ENCODE data around the gene CARD10. TPM values are rescaled to one million over a fixed set of nuclear protein-coding genes. Genes with fewer than 3 reads are reported as not detected.

The CARD10 gene
- total RNA-seq, 1 donor from 2014 or later = 5.7 TPM

DNA sequence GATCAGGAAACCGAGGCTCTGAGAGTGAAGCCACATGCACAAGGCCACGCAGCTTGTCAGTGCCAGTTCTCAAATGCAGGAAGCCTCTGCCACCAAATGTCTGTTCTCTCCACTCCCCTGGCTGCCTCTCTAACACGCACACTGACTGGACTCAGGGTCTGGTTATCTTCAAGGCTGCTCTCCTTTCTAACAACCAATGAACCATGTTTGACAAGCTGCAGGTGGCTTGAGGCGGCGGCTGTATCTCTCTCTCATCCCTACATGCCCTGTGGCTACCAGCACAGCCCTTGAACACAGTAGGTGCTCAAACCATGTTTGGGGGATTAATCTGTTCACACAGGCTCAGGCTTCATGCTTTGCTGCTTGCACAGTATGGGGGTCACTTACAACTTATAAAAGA lies 56.8 kb downstream of the CARD10 start:
- Histone ChIP-seq H3K9ac (ENCODE audit: low read depth in 1 of 3, low read length in 3 of 3) (no peak overlapping the region), H3K4me1 (ENCODE audit: control insufficient read depth in 3 of 3, insufficient read depth in 3 of 3, low read length in 3 of 3) (no peaks in the 10 kb centered on the region), H3K36me3 (ENCODE audit: control insufficient read depth in 3 of 3, insufficient read depth in 3 of 3, low read length in 3 of 3) (no peaks in the 10 kb centered on the region), H3K27me3 (ENCODE audit: control insufficient read depth in 3 of 3, insufficient read depth in 3 of 3, low read length in 3 of 3) (peaks cover 19 to 38% (median 19%) of the 10 kb centered on the region in 3 donors), H3K27ac (ENCODE audit: low read depth, low read length) (no peak overlapping the region), H3K4me3 (ENCODE audit: low read length in 3 of 3) (no peak overlapping the region), H3K9me3 (ENCODE audit: control insufficient read depth in 3 of 3, low read length in 3 of 3) (no peaks in the 10 kb centered on the region)

DNA sequence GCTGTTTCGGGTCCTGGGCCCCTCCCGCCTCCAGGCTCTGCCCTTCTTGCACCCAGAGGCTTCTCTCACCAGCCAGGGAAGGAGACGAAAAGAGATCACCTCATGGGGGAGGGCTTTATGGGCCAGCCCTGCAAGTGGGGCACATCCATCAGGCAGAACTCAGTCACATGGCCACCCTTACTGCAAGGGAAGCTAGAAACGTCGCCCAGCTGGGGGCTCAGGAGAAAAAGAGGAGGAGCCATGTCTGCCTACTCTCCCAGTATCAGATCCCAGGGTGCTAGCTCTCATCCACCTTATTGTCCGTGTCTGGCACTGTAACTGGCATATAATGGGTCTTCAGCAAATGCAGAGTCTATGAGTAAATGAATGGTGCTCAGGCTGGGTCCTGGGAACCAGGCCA lies 57.3 kb downstream of the CARD10 start:
- no peaks in the 10 kb centered on the region for H3K36me3 ChIP-seq (ENCODE audit: control insufficient read depth in 3 of 3, insufficient read depth in 3 of 3, low read length in 3 of 3)
- no peak overlapping the region for H3K4me3 ChIP-seq (ENCODE audit: low read length in 3 of 3)
- no peak overlapping the region for H3K27ac ChIP-seq (ENCODE audit: low read depth, low read length)
- H3K27me3 ChIP-seq (ENCODE audit: control insufficient read depth in 3 of 3, insufficient read depth in 3 of 3, low read length in 3 of 3) = peaks cover 17 to 38% (median 19%) of the 10 kb centered on the region in 3 donors
- no peaks in the 10 kb centered on the region for H3K9me3 ChIP-seq (ENCODE audit: control insufficient read depth in 3 of 3, low read length in 3 of 3)
- no peaks in the 10 kb centered on the region for H3K4me1 ChIP-seq (ENCODE audit: control insufficient read depth in 3 of 3, insufficient read depth in 3 of 3, low read length in 3 of 3)
- H3K9ac ChIP-seq (ENCODE audit: low read depth in 1 of 3, low read length in 3 of 3) = no peak overlapping the region

DNA sequence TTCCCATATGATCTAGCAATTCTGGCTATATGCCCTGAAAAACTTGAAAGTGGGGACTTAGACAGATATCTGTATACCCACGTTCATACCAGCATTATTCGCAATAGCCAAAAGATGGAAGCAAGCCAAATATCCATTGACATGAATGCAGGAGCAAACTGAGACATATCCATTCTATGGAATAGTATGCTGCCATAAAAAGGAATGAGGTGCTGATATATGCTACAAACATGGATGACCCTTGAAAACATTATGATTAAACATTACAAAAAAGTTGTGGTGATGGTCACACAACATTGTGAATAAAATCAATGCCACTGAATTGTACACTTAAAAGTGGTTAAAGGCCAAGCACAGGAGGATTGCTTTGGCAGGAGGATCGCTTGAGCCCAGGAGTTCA lies 58.5 kb downstream of the CARD10 start:
- Histone ChIP-seq H3K9me3 (ENCODE audit: control insufficient read depth in 3 of 3, low read length in 3 of 3) (no peaks in the 10 kb centered on the region), H3K27me3 (ENCODE audit: control insufficient read depth in 3 of 3, insufficient read depth in 3 of 3, low read length in 3 of 3) (peaks cover 24 to 43% (median 24%) of the 10 kb centered on the region in 3 donors), H3K9ac (ENCODE audit: low read depth in 1 of 3, low read length in 3 of 3) (no peak overlapping the region), H3K4me3 (ENCODE audit: low read length in 3 of 3) (no peak overlapping the region), H3K27ac (ENCODE audit: low read depth, low read length) (no peak overlapping the region), H3K36me3 (ENCODE audit: control insufficient read depth in 3 of 3, insufficient read depth in 3 of 3, low read length in 3 of 3) (no peaks in the 10 kb centered on the region), H3K4me1 (ENCODE audit: control insufficient read depth in 3 of 3, insufficient read depth in 3 of 3, low read length in 3 of 3) (no peaks in the 10 kb centered on the region)

DNA sequence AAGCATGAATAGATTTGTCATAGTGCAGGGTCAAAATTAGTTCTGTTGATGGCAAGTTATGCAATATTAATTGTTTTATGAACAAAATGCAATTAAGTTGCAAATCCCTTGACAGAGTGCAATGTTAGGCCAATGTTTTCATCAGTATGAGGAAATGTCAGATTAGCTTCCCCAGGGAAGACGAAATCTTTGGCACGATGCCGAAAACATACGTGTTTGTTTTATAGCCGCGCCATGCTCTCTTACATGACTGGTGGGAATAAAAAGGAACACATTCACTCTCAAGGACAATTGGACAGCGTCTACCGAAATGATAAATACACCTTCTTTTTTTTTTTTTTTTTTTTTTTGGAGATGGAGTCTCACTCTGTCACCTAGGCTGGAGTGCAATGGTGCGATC lies 60.0 kb downstream of the CARD10 start:
- Histone ChIP-seq H3K36me3 (ENCODE audit: control insufficient read depth in 3 of 3, insufficient read depth in 3 of 3, low read length in 3 of 3) (no peaks in the 10 kb centered on the region), H3K4me3 (ENCODE audit: low read length in 3 of 3) (no peak overlapping the region), H3K4me1 (ENCODE audit: control insufficient read depth in 3 of 3, insufficient read depth in 3 of 3, low read length in 3 of 3) (no peaks in the 10 kb centered on the region), H3K27me3 (ENCODE audit: control insufficient read depth in 3 of 3, insufficient read depth in 3 of 3, low read length in 3 of 3) (peaks cover 32 to 48% (median 32%) of the 10 kb centered on the region in 3 donors), H3K27ac (ENCODE audit: low read depth, low read length) (no peak overlapping the region), H3K9ac (ENCODE audit: low read depth in 1 of 3, low read length in 3 of 3) (no peak overlapping the region), H3K9me3 (ENCODE audit: control insufficient read depth in 3 of 3, low read length in 3 of 3) (no peaks in the 10 kb centered on the region)

DNA sequence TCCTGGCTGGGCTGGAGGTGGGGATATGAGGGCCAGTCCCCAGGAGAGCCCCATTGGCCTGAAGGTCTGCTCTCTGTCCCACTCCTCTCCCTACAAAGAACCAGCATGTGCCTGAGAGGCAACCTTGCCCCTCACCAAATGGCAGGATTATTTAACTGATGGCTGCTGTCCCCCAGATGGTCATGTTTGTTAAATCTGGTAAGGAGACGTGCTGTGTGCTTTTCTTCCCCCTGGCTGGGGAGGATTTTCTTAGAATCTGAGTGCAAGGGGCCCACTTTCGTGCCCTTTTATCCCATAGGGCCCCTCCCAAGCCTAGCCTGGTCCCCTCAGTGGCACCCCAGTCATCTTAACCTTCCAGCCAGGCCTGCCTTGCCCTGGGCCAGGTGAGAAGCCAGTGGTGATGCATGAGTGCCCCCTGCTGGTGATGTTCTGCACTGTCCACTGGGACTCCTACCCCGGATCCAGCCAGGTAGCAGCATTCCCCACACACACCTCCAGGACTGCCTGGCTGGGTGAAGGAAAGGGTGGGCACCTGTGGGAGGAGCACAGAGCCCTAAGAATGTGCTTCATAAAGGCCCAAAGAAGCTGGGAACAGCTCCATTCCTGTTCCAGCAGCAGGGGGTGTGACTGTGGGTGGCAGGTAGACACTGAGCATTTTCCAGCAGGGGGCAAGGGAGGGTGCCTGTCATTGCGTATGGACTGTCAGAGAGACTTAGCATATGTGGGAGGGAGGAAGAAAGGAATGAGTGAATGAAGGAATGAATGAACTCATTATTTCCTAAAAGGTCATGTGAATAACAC lies 61.9 kb downstream of the CARD10 start:
- peaks cover 33 to 40% (median 37%) of the 10 kb centered on the region in 3 donors for H3K27me3 ChIP-seq (ENCODE audit: control insufficient read depth in 3 of 3, insufficient read depth in 3 of 3, low read length in 3 of 3)
- no peaks in the 10 kb centered on the region for H3K4me1 ChIP-seq (ENCODE audit: control insufficient read depth in 3 of 3, insufficient read depth in 3 of 3, low read length in 3 of 3)

DNA sequence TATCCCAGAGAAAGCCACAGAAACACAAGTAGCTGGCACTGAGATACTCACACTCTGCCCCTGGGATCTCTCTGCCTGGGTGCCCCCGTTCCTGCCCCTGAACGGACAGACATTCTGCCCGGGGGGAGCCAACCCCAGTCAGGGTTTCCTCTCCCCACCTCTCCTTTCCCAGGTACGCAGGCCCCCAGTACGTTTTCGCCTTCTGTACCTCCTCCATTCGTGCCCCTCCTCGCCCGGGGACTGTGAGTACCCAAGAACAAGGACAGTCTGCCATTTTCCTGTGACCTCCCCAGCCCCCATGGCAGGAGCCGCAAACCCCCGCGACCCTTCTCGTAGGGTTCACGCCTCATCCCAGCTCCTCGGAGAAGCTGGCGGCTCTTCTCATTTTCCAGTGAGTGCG lies 62.9 kb downstream of the CARD10 start:
- peaks cover 0 to 2% (median 0%) of the 10 kb centered on the region in 3 donors for H3K9me3 ChIP-seq (ENCODE audit: control insufficient read depth in 3 of 3, low read length in 3 of 3)
- no peak overlapping the region for H3K9ac ChIP-seq (ENCODE audit: low read depth in 1 of 3, low read length in 3 of 3)
- H3K36me3 ChIP-seq (ENCODE audit: control insufficient read depth in 3 of 3, insufficient read depth in 3 of 3, low read length in 3 of 3) = no peaks in the 10 kb centered on the region
- peaks cover 33 to 42% (median 37%) of the 10 kb centered on the region in 3 donors for H3K27me3 ChIP-seq (ENCODE audit: control insufficient read depth in 3 of 3, insufficient read depth in 3 of 3, low read length in 3 of 3)
- no peak overlapping the region for H3K4me3 ChIP-seq (ENCODE audit: low read length in 3 of 3)
- H3K27ac ChIP-seq (ENCODE audit: low read depth, low read length) = no peak overlapping the region
- no peaks in the 10 kb centered on the region for H3K4me1 ChIP-seq (ENCODE audit: control insufficient read depth in 3 of 3, insufficient read depth in 3 of 3, low read length in 3 of 3)

More for the DNA sequence above, 61.9 kb downstream of the CARD10 start:
- H3K4me3 ChIP-seq (ENCODE audit: low read length in 3 of 3) = no peak overlapping the region
- no peak overlapping the region for H3K9ac ChIP-seq (ENCODE audit: low read depth in 1 of 3, low read length in 3 of 3)
- no peak overlapping the region for H3K27ac ChIP-seq (ENCODE audit: low read depth, low read length)
- H3K36me3 ChIP-seq (ENCODE audit: control insufficient read depth in 3 of 3, insufficient read depth in 3 of 3, low read length in 3 of 3) = no peaks in the 10 kb centered on the region
- no peaks in the 10 kb centered on the region for H3K9me3 ChIP-seq (ENCODE audit: control insufficient read depth in 3 of 3, low read length in 3 of 3)

DNA sequence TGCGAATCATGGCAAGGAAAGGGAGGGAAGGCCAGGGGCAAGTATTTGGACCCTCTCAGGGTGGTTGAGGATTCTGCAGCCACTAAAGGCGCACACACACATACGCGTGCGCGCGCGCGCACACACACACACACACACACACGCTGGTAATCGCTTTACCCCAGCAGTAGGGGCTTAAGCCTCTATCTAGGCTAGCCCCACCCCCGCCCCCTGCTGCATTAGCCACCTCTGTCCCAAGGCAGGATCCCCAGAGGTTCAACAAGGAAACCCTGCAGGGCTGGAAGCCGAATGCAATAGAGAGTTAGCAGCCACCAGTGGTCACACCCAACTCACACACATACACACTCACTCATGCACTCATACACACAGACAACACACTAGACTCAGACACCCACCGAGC lies 63.3 kb downstream of the CARD10 start:
- Histone ChIP-seq H3K4me3 (ENCODE audit: low read length in 3 of 3) (no peak overlapping the region), H3K36me3 (ENCODE audit: control insufficient read depth in 3 of 3, insufficient read depth in 3 of 3, low read length in 3 of 3) (no peaks in the 10 kb centered on the region), H3K4me1 (ENCODE audit: control insufficient read depth in 3 of 3, insufficient read depth in 3 of 3, low read length in 3 of 3) (no peaks in the 10 kb centered on the region), H3K27ac (ENCODE audit: low read depth, low read length) (no peak overlapping the region), H3K9ac (ENCODE audit: low read depth in 1 of 3, low read length in 3 of 3) (no peak overlapping the region), H3K27me3 (ENCODE audit: control insufficient read depth in 3 of 3, insufficient read depth in 3 of 3, low read length in 3 of 3) (peaks cover 33 to 42% (median 37%) of the 10 kb centered on the region in 3 donors), H3K9me3 (ENCODE audit: control insufficient read depth in 3 of 3, low read length in 3 of 3) (peaks cover 0 to 7% (median 0%) of the 10 kb centered on the region in 3 donors)

DNA sequence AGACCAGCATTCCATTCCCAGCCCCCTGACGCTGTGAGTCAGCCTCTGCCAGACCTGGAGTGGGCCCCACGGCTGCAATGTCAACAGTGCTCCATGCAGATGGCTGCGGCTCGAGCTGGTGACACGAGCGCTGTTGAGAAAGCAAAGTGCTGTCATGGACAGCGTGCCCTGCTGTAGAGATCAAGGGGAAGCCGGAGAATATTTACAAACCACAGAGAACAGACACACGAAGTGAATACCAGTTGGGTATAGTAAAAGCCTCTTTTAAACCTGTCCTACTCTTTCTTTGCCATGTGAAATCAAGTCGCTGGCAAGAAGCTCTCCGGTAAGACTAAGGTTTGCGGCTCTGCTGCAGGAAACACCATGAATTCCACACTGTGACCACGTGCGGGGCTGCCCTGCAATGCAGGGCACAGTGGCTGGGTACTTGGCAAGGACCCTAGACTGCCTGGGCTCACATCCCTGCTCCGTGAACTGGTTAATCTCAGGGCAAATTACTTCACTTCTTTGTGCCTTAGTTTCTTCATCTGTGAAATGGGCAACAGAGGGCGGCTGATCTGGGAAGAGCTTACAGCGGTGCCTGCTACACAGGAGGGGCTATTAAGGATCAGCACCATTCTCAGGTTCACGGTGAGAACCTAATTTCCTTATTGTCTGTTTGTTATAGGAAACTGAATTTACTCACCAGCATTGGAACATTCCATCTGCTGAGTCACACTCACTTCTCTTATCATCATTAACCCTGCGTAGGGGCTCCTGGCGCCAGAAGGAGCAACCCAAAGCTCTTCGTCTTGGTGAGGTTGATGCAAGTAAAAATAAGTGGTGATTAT lies 64.1 kb downstream of the CARD10 start:
- H3K27ac ChIP-seq (ENCODE audit: low read depth, low read length) = no peak overlapping the region
- no peak overlapping the region for H3K9ac ChIP-seq (ENCODE audit: low read depth in 1 of 3, low read length in 3 of 3)
- H3K27me3 ChIP-seq (ENCODE audit: control insufficient read depth in 3 of 3, insufficient read depth in 3 of 3, low read length in 3 of 3) = peaks cover 33 to 49% (median 44%) of the 10 kb centered on the region in 3 donors
- no peaks in the 10 kb centered on the region for H3K36me3 ChIP-seq (ENCODE audit: control insufficient read depth in 3 of 3, insufficient read depth in 3 of 3, low read length in 3 of 3)
- H3K4me1 ChIP-seq (ENCODE audit: control insufficient read depth in 3 of 3, insufficient read depth in 3 of 3, low read length in 3 of 3) = no peaks in the 10 kb centered on the region
- H3K4me3 ChIP-seq (ENCODE audit: low read length in 3 of 3) = no peak overlapping the region
- H3K9me3 ChIP-seq (ENCODE audit: control insufficient read depth in 3 of 3, low read length in 3 of 3) = peaks cover 0 to 8% (median 0%) of the 10 kb centered on the region in 3 donors

DNA sequence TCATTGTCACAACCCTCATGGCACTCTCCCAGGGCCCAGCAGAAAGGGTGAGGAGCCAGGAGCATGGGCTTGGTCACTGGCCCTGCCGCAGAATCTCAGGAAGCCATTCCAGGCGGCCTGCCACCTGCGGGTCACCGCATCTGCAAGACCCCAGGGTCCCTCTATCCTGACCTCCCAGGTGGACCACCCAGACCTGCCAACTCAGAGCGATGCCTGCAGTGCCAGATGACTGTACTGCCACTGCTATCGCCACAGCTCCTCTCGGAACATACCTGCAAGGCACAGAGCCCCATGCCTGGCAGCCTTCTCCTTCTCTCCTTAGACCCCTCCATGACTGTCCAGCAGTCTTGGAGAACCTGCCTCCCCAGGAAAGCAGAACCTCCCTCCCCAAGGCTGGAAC lies 65.5 kb downstream of the CARD10 start:
- Histone ChIP-seq H3K4me3 (ENCODE audit: low read length in 3 of 3) (no peak overlapping the region), H3K36me3 (ENCODE audit: control insufficient read depth in 3 of 3, insufficient read depth in 3 of 3, low read length in 3 of 3) (no peaks in the 10 kb centered on the region), H3K9ac (ENCODE audit: low read depth in 1 of 3, low read length in 3 of 3) (no peak overlapping the region), H3K9me3 (ENCODE audit: control insufficient read depth in 3 of 3, low read length in 3 of 3) (peaks cover 0 to 8% (median 0%) of the 10 kb centered on the region in 3 donors), H3K4me1 (ENCODE audit: control insufficient read depth in 3 of 3, insufficient read depth in 3 of 3, low read length in 3 of 3) (no peaks in the 10 kb centered on the region), H3K27me3 (ENCODE audit: control insufficient read depth in 3 of 3, insufficient read depth in 3 of 3, low read length in 3 of 3) (peaks cover 44 to 62% (median 57%) of the 10 kb centered on the region in 3 donors), H3K27ac (ENCODE audit: low read depth, low read length) (no peak overlapping the region)

DNA sequence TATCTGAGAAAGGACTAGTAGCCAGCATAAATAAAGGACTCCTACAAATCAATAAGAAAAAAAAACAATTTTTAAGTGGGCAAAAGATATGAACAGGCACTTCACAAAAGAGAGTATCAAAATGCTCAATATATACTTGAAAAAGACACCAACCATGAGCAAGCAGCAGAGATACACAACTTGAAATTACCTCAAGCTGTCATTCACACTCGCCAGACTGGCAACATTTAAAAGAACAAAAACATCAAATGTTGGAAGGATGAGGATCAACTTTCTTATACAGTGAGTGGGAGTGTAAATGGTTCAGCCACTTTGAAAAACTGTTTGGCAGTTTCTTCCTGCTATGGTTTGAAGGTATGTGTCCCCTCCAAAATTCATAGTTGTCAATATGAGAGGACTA lies 68.0 kb downstream of the CARD10 start:
- Histone ChIP-seq H3K9me3 (ENCODE audit: control insufficient read depth in 3 of 3, low read length in 3 of 3) (peaks cover 0 to 8% (median 0%) of the 10 kb centered on the region in 3 donors), H3K4me3 (ENCODE audit: low read length in 3 of 3) (no peak overlapping the region), H3K27ac (ENCODE audit: low read depth, low read length) (no peak overlapping the region), H3K9ac (ENCODE audit: low read depth in 1 of 3, low read length in 3 of 3) (no peak overlapping the region), H3K36me3 (ENCODE audit: control insufficient read depth in 3 of 3, insufficient read depth in 3 of 3, low read length in 3 of 3) (no peaks in the 10 kb centered on the region), H3K4me1 (ENCODE audit: control insufficient read depth in 3 of 3, insufficient read depth in 3 of 3, low read length in 3 of 3) (no peaks in the 10 kb centered on the region), H3K27me3 (ENCODE audit: control insufficient read depth in 3 of 3, insufficient read depth in 3 of 3, low read length in 3 of 3) (peaks cover 44 to 59% (median 54%) of the 10 kb centered on the region in 3 donors)
